ENCODE data around the gene PHACTR3.

The PHACTR3 gene

GRCh38 chr20:59577809-59578435 lies 26.4 kb upstream of the PHACTR3 start:
- Histone ChIP-seq H3K18ac (ENCODE audit: low read depth in 1 of 2, low read length in 2 of 2) (no peak overlapping the region), H3K4me1 (ENCODE audit: control insufficient read depth, insufficient read depth, low read depth, low read length) (no peaks in the 10 kb centered on the region), H2BK5ac (ENCODE audit: low read depth, low read length, poor library complexity, severe bottlenecking) (no peak overlapping the region), H2BK120ac (ENCODE audit: low read depth, low read length) (no peak overlapping the region), H3K36me3 (ENCODE audit: control insufficient read depth in 1 of 2, insufficient read depth in 2 of 2, low read depth in 1 of 2, low read length in 2 of 2) (no peaks in the 10 kb centered on the region), H2BK12ac (ENCODE audit: low read length in 2 of 2) (no peak overlapping the region), H3K4ac (ENCODE audit: low read depth in 1 of 2, low read length in 2 of 2) (no peak overlapping the region), H2BK15ac (ENCODE audit: low read depth, poor library complexity, severe bottlenecking) (no peak overlapping the region), H3K79me1 (replicated peaks; ENCODE audit: low read length, poor library complexity, severe bottlenecking) (no peaks in the 10 kb centered on the region), H4K91ac (ENCODE audit: low read length) (no peak overlapping the region), H3K9ac (ENCODE audit: low read length) (no peak overlapping the region), H3K4me2 (ENCODE audit: low read length, poor library complexity, severe bottlenecking) (no peak overlapping the region), H3K27ac (ENCODE audit: low read length, poor library complexity, severe bottlenecking) (no peak overlapping the region), H2AFZ (ENCODE audit: low read depth, low read length) (no peak overlapping the region), H3K23ac (ENCODE audit: low read length in 2 of 2) (no peak overlapping the region), H3K14ac (ENCODE audit: low read length in 2 of 2) (no peak overlapping the region), H3K27me3 (ENCODE audit: control insufficient read depth in 1 of 2, insufficient read depth in 1 of 2, low read length in 2 of 2) (peaks cover 12 to 90% of the 10 kb centered on the region in 2 experiments), H2AK5ac (ENCODE audit: low read length, severe bottlenecking) (no peak overlapping the region), H4K8ac (ENCODE audit: low read length) (no peak overlapping the region), H3K4me3 (ENCODE audit: insufficient read depth in 1 of 2, low read depth in 1 of 2, low read length in 2 of 2) (no peak overlapping the region), H3K9me3 (ENCODE audit: control insufficient read depth, low read length) (no peaks in the 10 kb centered on the region)
- 84% methylated on average over 18 of the region's 18 CpGs for WGBS
- DNase-seq: no peak

- no peak overlapping the region for H3K18ac ChIP-seq (ENCODE audit: low read depth in 1 of 2, low read length in 2 of 2)
- no peak for DNase-seq
- no peaks in the 10 kb centered on the region for H3K36me3 ChIP-seq (ENCODE audit: control insufficient read depth in 1 of 2, insufficient read depth in 2 of 2, low read depth in 1 of 2, low read length in 2 of 2)
- H3K27ac ChIP-seq (ENCODE audit: low read length, poor library complexity, severe bottlenecking): no peak overlapping the region
- no peak overlapping the region for H3K9ac ChIP-seq (ENCODE audit: low read length)
- 75% methylated on average over 16 of the region's 18 CpGs for WGBS
- H3K4me3 ChIP-seq (ENCODE audit: insufficient read depth in 1 of 2, low read depth in 1 of 2, low read length in 2 of 2): no peak overlapping the region
- H2AFZ ChIP-seq (ENCODE audit: low read depth, low read length): no peak overlapping the region
- peaks cover 12 to 90% of the 10 kb centered on the region in 2 experiments for H3K27me3 ChIP-seq (ENCODE audit: control insufficient read depth in 1 of 2, insufficient read depth in 1 of 2, low read length in 2 of 2)
- no peak overlapping the region for H4K91ac ChIP-seq (ENCODE audit: low read length)
- H2BK5ac ChIP-seq (ENCODE audit: low read depth, low read length, poor library complexity, severe bottlenecking): no peak overlapping the region
- H2AK5ac ChIP-seq (ENCODE audit: low read length, severe bottlenecking): no peak overlapping the region
- no peak overlapping the region for H2BK120ac ChIP-seq (ENCODE audit: low read depth, low read length)
- H3K4me1 ChIP-seq (ENCODE audit: control insufficient read depth, insufficient read depth, low read depth, low read length): no peaks in the 10 kb centered on the region
- H3K14ac ChIP-seq (ENCODE audit: low read length in 2 of 2): no peak overlapping the region
- H3K79me1 ChIP-seq (replicated peaks; ENCODE audit: low read length, poor library complexity, severe bottlenecking): no peaks in the 10 kb centered on the region
- no peak overlapping the region for H4K8ac ChIP-seq (ENCODE audit: low read length)
- H3K4me2 ChIP-seq (ENCODE audit: low read length, poor library complexity, severe bottlenecking): no peak overlapping the region
- no peak overlapping the region for H3K23ac ChIP-seq (ENCODE audit: low read length in 2 of 2)
- H3K9me3 ChIP-seq (ENCODE audit: control insufficient read depth, low read length): no peaks in the 10 kb centered on the region
- no peak overlapping the region for H3K4ac ChIP-seq (ENCODE audit: low read depth in 1 of 2, low read length in 2 of 2)
- H2BK15ac ChIP-seq (ENCODE audit: low read depth, poor library complexity, severe bottlenecking): no peak overlapping the region
- no peak overlapping the region for H2BK12ac ChIP-seq (ENCODE audit: low read length in 2 of 2)
These were observed 25.6 kb upstream of the PHACTR3 start for GRCh38 chr20:59578436-59579403.

- H3K18ac ChIP-seq (ENCODE audit: low read depth in 1 of 2, low read length in 2 of 2): no peak overlapping the region
- no peak overlapping the region for H2AK5ac ChIP-seq (ENCODE audit: low read length, severe bottlenecking)
- H3K27ac ChIP-seq (ENCODE audit: low read length, poor library complexity, severe bottlenecking): no peak overlapping the region
- H3K9me3 ChIP-seq (ENCODE audit: control insufficient read depth, low read length): no peaks in the 10 kb centered on the region
- no peak overlapping the region for H4K91ac ChIP-seq (ENCODE audit: low read length)
- 76% methylated on average over 12 of the region's 12 CpGs for WGBS
- H2AFZ ChIP-seq (ENCODE audit: low read depth, low read length): no peak overlapping the region
- H3K4me3 ChIP-seq (ENCODE audit: insufficient read depth in 1 of 2, low read depth in 1 of 2, low read length in 2 of 2): no peak overlapping the region
- H3K4ac ChIP-seq (ENCODE audit: low read depth in 1 of 2, low read length in 2 of 2): no peak overlapping the region
- H3K36me3 ChIP-seq (ENCODE audit: control insufficient read depth in 1 of 2, insufficient read depth in 2 of 2, low read depth in 1 of 2, low read length in 2 of 2): no peaks in the 10 kb centered on the region
- H3K79me1 ChIP-seq (replicated peaks; ENCODE audit: low read length, poor library complexity, severe bottlenecking): no peaks in the 10 kb centered on the region
- no peak for DNase-seq
- no peak overlapping the region for H3K4me2 ChIP-seq (ENCODE audit: low read length, poor library complexity, severe bottlenecking)
- no peak overlapping the region for H3K23ac ChIP-seq (ENCODE audit: low read length in 2 of 2)
- no peak overlapping the region for H2BK15ac ChIP-seq (ENCODE audit: low read depth, poor library complexity, severe bottlenecking)
- H4K8ac ChIP-seq (ENCODE audit: low read length): no peak overlapping the region
- H3K27me3 ChIP-seq (ENCODE audit: control insufficient read depth in 1 of 2, insufficient read depth in 1 of 2, low read length in 2 of 2): peaks cover 12 to 85% of the 10 kb centered on the region in 2 experiments
- no peaks in the 10 kb centered on the region for H3K4me1 ChIP-seq (ENCODE audit: control insufficient read depth, insufficient read depth, low read depth, low read length)
- no peak overlapping the region for H2BK5ac ChIP-seq (ENCODE audit: low read depth, low read length, poor library complexity, severe bottlenecking)
- no peak overlapping the region for H3K14ac ChIP-seq (ENCODE audit: low read length in 2 of 2)
- H2BK12ac ChIP-seq (ENCODE audit: low read length in 2 of 2): no peak overlapping the region
- no peak overlapping the region for H3K9ac ChIP-seq (ENCODE audit: low read length)
- H2BK120ac ChIP-seq (ENCODE audit: low read depth, low read length): no peak overlapping the region
These were observed 24.8 kb upstream of the PHACTR3 start for GRCh38 chr20:59579404-59580145.
